ENCODE data around the gene KMT2E.

DNA sequence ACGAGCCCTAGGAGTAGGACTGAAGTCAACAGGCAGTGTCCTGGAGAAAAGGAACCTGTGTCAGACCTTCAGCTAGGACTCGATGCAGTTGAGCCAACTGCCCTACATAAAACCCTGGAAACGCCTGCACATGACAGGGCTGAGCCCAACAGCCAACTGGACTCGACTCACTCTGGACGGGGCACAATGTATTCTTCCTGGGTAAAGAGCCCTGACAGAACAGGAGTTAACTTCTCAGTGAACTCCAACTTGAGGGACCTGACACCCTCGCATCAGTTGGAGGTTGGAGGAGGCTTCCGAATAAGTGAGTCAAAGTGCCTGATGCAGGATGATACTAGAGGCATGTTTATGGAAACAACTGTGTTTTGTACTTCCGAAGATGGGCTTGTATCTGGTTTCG, 93.5 kb downstream of the KMT2E start:
- TF ChIP-seq, protein P1, sequence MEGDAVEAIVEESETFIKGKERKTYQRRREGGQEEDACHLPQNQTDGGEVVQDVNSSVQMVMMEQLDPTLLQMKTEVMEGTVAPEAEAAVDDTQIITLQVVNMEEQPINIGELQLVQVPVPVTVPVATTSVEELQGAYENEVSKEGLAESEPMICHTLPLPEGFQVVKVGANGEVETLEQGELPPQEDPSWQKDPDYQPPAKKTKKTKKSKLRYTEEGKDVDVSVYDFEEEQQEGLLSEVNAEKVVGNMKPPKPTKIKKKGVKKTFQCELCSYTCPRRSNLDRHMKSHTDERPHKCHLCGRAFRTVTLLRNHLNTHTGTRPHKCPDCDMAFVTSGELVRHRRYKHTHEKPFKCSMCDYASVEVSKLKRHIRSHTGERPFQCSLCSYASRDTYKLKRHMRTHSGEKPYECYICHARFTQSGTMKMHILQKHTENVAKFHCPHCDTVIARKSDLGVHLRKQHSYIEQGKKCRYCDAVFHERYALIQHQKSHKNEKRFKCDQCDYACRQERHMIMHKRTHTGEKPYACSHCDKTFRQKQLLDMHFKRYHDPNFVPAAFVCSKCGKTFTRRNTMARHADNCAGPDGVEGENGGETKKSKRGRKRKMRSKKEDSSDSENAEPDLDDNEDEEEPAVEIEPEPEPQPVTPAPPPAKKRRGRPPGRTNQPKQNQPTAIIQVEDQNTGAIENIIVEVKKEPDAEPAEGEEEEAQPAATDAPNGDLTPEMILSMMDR (IDR thresholded peaks at IDR 0.05; ENCODE audit: low read depth, low read length, poor library complexity, severe bottlenecking) = no peak
- TF ChIP-seq EZH2phosphoT487 (IDR thresholded peaks at IDR 0.05; ENCODE audit: borderline replicate concordance, low read length) = no peak

All from DOHH2 (cell line).